HG02981 (cell line): ENCODE results near the gene DSCAML1.

Experiments
- ATAC-seq: cut with Tn5 transposase; IDR thresholded peaks from one replicate; pipeline ENCODE4 v1.9.1; 2021; ENCODE audit warnings: mild to moderate bottlenecking, moderate library complexity; ENCODE audit not compliant: unreplicated experiment

The DSCAML1 gene

DNA sequence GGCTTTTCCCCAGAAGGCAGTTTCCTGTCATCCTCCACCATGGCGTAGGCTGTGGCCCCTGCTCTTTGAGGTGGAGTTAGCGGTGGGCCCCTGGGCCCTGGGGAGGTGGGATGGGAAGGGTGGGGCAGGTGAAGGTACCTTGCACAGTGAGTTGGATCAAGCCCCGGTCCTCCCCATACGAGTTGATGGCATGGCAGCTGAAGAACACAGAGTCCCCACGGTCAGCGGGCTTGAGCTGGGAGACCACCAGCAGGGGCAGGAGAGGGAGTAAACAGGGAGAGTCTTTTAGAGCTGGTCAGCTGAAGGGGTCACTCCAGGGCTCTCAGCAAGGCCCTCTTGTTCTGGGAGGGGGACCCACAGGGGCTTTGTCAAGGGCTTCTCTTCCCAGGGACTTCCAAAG, 316.0 kb downstream of the DSCAML1 start:
- no peak for ATAC-seq

DNA sequence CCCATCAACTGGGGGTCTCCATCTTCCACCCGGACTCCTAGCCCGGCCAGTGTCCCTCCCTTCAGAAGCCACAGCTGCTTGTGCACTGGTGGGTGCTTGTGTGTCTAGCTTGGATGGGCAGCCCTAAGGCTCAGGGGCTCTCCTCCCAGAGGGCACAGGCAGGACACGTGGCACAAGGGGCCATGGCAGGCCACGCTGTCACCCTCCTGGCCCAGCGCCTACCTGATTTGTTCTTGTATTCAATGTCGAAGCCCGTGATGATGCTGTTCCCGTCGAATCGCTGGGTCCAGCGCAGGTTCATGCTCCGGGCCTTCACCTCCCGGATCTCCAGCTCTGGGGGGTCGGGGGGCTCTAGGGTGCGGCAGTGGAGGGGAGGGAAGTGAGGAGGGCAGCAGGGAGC, 316.8 kb downstream of the DSCAML1 start:
- ATAC-seq, result no peak

DNA sequence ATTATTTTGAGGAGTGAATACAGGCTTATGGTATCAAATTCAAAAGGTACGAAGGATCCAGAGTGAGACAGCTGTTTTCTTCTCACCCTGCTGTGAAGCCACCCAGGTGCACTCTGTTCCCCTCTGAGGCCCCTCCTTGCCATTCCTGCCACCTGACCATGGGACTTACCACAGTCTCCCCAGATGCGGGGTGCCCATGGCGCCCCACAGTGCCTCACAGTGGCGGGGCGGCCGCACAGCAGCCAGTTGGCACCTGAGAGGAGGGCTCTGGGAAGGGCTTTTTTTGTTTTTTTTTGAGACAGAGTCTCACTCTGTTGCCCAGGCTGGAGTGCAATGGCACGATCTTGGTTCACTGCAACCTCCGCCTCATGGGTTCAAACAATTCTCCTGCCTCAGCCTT, 317.6 kb downstream of the DSCAML1 start:
- ATAC-seq, result no peak

DNA sequence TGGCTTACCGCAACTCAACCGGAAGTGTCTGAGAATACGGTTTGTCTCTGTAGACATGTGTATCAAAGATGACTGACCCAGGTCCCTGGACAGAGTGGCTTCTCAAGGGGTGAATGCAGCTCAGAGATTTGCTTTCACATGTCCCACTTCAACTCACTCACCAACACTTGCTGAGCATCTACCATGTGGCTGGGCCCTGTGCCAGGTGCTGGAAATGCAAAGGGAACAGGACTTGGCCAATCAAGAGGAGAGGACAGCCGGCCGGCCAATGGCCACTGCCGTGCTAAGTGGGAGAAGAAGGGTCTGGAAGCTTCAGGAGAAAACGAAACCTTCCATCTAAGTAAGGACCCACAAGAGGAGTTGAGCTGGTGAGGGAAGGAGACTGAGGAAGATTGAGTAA, 318.1 kb downstream of the DSCAML1 start:
- ATAC-seq, result no peak

DNA sequence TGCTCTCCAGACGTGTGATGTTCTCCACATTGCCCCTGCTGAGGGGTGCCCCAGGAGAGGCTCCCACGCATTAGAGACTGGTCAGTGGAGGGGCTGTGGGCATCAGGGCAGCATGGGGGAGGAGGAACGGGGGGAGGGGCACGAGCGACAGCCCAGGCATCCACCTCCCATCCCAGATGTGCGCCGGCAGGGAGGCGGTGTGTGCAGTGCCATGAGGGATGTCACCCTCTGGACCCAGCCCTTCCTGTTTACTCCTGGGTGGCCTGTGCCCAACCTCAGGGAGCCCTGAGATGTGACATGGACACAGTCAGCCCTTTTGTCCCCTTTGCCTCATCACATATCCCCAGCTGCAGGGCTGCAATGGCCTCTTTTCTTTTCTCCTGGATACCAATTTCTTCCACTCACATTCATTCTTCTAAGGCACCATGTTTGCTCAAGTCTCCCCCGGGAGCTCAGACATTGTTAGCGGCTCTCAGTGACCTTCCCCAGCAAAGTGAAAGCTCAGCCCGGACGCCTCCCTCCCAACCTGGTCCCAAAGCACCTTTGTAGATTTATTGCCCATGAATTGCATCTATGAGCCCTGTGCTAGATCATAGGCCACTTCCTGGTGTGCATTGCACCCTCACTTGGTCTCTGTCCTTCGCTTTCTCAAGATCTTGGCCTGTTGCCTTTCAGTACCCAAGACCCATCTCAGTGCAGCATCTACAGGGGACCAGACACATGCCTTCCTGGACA, 318.7 kb downstream of the DSCAML1 start:
- no peak for ATAC-seq

DNA sequence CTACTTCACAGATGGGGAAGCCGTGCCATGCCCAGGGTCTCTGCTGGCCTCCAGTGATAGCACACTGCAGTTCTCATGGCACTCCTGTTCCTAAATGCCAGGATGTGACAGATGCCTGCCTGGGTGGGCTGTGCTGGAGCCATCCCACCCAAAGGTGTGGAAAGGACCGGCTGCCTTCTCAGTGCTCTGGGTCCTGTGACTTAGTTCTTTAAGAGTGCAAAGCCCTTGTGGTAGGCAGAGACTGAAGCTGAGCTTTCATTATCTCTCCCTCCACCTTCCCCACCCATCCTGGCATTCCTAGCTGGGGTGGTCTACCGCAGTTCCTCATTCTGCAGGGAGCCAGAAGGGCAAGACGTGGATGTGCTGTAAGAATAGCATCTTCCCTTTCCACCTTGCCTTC, 319.3 kb downstream of the DSCAML1 start:
- ATAC-seq, result no peak

DNA sequence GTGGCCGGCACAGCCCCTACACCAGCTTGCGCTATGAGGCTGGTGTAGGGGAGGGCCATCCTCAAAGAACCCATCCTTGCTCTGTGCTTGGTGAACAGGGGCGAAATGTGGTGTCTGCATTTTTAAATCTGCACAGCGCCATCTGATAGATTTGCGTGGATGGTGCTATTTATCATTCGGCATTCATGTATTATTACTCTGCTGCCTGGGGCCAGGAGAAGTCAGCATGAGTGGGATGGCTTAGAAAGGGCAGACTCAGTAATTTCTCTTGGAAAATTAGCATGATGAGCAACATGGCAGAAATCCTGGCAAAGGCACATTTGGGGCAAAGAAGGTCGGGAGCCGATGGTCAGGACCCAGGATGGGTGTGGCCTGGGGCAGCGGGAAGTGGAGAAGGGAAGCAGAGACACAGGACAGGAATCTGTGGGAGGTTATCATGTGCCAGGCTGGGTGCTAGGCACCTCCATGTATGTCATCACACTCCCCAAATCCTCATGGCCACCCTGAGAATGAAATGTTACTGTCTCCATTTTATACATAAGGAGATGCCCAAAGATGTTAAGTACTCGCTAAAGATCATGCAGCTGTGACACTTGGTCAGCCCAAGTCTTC, 320.4 kb downstream of the DSCAML1 start:
- ATAC-seq, result no peak

DNA sequence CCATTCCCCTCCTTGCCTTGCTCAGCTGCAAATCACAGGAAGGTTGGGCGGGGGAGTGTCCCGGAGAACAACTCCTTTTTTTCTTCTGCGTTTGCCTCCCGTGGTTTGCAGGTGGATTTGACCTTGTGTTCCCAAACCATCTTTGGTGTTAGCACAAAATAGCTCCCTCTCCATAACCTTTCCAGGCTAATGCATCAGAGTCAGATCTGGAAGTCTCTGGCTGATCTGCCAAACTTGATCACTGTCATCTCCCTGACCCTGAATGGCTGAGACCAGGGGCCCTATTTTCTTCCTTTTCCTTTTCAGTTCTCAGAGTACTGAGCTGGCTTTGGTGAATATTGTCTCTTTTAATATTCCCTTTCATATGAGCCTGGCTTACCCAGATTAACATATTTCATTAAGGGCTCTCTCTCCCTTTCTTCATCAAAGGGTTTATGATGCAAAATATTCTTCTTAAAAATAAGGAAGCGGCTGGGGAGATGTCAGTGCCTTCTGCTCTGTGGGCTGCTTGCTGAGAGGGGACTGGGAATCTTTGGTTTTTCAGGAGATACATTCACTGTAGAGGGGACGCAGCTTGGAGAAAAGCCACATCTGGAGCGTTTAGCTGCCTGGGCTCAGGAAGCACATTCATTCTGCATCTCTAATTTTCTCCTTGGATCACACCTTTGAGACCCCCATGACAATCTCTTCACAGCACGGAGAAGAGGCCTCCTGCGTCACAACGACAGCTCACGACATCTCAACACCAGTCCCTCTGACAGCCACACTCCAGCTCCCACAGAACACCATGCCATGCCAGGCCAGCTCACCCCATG, 321.1 kb downstream of the DSCAML1 start:
- no peak for ATAC-seq

DNA sequence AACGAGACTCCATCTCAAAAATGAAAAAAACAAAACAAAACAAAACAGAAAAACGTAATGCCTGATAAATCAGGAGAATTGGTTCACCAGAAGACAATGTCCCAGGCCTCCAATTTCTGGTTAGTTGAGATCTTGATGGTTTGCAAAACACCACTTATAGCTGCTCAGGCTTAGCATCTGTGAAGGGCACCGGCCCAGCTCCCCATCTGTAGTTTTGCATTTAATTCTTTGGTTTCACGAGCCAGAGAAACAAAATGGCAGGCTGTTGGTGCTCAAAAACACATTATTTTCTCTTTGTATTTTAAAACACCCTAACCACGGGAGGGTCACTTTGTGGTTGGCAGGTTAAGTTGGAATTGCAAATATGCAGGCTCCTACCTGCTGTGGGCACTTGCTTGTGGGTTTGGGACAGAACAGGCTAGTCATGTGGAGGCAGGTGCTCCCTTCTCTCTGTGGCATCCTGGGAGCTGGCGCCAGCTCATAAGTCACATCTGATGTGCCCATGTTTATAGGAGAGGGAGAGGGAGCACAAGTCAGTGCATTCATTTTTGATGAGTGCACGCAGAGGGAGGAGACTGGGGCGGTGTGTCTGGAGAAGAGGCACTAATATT, 323.4 kb downstream of the DSCAML1 start:
- no peak for ATAC-seq

DNA sequence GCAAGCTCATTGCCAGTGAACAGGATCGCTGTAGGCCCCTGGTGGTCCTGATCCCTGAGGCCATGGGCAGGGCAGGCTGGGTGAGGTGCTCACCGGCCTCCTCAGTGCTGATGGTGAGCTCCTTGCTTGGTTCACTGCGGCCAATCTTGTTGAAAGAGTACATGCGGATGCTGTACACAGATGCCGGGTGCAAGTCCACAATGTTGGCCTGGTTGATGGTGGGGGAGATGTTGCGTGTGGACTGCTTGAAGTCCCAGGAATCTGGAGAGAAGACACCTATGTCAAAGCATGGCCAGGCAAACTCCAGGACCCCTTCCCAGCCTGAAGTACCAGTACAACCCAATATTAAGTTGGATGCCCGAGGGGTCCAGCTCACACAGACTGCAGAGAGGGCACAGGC, 325.2 kb downstream of the DSCAML1 start:
- ATAC-seq, result no peak

DNA sequence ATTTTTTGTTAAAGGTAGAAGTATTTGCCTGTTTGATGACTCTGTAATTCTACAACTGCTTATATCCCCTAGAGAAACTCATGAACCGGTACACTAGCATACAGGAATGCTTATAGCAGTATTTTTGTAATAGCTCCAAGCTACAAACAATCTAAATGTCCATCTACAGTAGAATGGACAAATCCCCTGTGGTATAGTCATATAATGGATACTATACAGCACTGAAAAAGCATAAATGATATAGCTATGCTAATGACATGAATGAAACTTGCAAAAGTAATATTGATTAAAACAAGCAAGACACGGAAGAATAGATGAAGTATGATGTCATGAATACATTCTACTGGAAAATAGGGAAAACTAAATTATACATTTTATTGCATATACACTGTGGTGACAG, 326.4 kb downstream of the DSCAML1 start:
- no peak for ATAC-seq

DNA sequence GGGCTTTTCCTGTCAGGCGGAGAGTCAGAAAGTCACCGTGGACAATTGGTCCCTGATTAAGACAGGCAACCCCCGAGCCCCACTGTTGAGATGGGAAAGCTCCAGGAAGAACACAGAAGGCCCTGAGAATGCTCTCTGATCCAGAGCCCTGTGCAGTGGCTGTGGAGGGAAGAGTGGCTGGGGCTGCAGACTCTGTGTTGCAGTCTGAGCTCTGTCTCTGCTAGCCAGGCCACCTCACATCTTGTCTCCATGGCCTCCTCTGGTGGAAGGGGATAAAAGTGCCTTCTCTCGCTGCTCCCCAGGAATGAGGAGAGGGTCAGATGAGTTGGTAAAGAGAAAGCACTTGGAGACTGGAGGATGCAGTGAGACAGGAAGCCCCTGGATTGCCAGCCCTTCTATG, 328.1 kb downstream of the DSCAML1 start:
- no peak for ATAC-seq

DNA sequence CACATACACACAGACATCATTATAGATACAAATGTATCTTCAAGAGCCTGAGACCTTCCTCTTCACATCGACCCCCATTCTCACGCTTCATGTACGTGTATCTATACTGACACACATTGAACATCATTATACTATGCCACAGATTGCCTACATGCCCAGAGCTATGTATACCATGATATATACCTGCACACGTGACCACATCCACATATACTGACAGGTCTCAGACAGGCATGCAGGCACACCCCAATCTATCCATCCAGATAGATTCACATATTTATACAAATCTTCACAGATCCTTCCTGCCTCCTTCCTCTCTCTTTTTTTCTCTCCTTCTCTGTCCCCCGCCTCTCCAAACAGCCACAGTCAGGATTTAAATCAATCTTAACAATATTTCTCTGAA, 329.2 kb downstream of the DSCAML1 start:
- ATAC-seq, result no peak

DNA sequence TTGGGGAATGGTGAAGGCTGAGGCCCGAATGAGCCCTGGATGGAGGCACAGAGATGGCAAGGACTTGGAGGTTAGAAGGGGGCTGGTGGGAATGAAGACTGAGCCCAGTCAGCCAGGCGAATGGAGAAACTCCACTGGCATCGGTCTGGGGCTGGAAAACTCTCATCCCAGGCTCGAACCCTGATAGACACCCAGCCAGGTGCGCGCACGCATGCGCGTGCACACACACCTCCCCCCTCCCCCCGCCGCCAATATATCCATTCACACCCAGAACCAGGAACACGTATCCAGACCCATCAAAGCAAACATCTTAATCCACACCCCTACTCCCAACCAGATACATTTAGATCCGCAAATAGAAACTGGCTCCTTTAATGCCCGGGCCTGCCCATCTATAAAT, 330.1 kb downstream of the DSCAML1 start:
- no peak for ATAC-seq

DNA sequence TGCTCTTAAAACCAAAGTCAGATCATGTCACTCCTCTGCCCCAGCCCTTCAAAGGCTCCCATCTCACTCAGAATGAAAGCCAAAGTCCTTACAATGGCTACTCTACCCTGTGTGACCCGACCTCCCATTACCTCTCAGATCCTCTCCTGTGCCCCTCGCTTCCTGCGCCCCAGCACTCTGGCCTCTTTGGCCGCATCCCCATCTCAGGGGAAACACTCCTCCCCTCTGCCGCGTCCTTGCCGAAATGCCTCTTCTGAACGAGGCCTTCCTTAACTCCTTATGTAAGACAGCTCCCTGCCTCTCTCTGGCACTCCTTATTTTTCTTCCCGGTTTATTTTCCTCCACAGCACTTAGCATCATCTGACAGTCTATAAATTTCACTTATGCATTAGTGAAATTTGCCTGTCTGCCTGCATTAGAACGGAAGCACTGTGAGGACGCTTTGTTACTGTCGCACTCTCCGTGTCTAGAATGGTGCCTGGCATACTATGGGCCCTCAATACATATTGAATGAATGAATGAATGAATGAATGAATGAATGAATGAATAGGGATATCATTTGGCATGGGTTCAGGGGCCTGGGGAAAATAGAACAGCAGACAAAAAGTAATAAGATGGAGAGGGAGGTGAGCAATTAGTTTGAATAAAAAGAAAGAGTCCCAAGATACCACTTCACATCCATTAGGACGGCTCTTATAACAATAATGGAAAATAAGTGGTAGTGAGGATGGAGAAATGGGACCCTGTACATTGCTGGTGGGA, 331.6 kb downstream of the DSCAML1 start:
- ATAC-seq, result no peak

DNA sequence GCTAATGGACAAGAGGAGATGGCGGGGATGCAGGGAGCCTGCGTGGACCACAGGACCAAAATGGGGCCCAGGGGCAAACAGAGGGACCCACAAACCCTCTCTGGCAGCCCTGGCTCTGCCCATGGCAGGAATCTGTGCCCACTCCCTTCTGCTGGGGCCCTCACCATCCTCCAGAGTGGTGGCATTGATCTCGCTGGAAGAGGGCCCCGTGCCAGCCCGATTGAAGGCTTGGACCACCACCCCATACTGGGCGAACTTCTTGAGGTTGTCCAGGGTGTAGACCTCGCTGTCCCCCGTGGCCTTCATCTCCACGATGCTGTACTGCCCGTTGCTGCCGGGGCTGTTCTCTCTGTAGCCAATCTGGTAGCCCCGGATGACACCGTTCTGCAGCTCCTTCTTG, 332.2 kb downstream of the DSCAML1 start:
- ATAC-seq, result no peak

DNA sequence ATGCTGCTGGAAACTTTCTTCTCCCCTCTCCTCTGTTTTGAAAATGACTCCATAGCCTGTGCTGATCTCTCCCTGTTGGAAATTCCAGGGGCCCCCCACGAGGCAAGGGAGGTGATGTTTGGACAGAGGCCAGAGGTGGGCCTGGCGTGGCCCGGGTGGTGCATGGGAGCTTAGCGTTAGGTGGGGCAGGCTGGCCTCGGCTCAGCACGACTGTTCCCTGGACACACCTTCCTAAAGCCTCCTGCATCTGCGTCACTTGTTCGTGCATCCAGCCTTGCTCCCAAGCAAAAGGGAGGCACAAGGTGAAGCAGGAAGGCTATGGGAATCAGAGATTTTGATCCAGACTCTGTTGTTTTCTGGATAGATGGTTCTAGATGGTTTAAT, 334.2 kb downstream of the DSCAML1 start:
- ATAC-seq, result no peak

DNA sequence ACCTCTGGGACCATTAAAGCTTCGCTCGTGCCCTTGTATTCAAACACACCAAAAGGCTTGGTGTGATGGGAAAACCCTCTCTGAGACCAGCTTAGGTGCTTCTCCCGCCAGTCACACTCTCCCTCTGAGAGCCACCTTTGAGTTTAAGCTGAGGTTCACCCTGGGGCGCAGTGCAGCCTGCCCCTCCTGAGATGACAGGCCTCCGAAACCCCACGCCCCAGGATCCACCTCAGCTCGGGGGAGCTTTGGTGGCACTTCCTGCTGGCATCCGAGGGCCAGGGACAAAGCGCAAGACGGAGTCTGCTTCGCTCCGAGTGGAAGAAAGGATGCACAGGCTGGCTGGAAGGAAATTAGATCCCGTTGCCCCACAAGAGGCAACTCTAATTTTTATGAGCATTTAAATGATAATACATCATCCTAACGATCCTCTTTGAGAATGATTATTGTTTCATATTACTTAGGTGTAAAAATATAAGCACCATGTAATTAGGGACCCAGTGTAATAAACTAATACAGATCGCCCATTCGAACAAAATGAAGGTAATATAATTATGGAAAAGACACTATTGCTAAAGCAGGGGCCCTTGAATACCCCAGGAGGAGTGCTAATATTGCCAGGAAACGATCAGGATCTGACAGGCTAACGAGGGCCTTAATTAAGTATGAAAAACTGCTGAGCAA, 334.7 kb downstream of the DSCAML1 start:
- ATAC-seq, result no peak

DNA sequence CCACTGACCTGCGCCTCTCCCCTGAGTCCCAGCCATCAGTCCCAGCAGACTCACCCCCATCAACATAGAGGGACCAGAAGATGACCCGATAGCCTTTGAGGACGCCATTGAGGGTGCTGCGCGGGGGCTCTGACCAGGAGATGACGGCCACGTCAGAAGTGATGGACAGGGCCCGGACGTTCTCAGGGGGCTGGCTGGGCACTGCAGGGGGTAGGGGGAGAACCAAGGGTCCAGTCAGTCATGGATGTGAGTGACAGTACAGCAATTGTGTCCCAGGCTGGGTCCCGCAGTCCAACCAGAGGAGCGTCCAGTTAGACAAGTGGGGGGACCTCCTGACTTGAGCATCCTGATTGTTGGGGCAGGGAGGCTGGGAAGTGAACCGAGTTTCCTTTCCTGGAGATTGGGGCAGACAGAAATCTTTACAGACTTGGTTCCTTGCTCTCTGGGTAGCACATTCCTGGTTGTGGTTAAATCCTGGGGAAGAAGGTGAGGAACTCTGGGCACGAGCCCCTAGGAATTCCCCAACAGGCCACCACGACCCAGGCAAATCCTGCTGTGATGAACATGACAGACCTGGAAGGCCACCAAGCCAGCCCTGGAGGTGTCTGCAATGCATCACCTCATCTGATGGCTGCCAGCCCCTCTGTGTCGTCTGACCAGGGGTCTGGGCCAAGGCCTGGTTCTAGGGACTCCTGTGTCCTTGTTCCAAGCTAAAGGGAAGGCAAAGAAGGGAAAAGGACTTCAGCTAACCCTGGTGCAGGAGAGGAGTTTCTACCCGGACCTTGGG, 335.4 kb downstream of the DSCAML1 start:
- no peak for ATAC-seq

DNA sequence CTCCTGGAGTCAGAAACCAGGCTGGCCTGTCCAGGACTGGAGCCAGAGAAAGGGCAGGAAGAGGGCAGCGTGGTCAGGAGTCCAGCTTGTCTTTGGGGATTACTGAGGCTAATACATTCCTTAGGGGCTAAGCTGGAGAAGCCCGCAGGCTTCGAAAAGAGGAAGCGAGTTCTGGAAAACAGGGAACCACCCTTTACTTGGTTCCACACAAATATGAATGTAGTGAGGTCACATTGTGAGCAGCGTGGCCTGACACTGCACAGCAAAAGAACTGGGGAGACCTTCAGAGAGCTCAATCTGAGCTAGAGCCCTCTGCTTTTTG, 337.1 kb downstream of the DSCAML1 start:
- no peak for ATAC-seq
